Right atrium auricular region (tissue), 2 donors: ENCODE measurements around the gene GRAMD1A. TPM values are rescaled to one million over a fixed set of nuclear protein-coding genes. Genes with fewer than 3 reads are reported as not detected.
"Not testable (repeated sequence)": the region's sequence is repeated elsewhere in the genome, so short reads cannot be mapped to it uniquely, and the experiment has no call there.

Experiments used
- DNase-seq: peaks from one replicate; pipeline ENCODE4 v3.0.0-alpha.2; 2019; ENCODE audit warnings: low spot score
- H3K27ac ChIP-seq, 2 donors: fragments of 200-600 bp; sonication (generic); 1 replicate in 1 of 2; 2 replicates in 1 of 2; pipeline ENCODE4 v1.5.1; 2016 to 2019
- H3K27me3 ChIP-seq, 2 donors: fragments of 200-600 bp; sonication (generic); one replicate each; pipeline versions ENCODE4 v1.5.1 to v1.6.0; 2017 to 2019
- H3K36me3 ChIP-seq: fragments of 200-600 bp; sonication (generic); one replicate; pipeline ENCODE4 v1.5.1; 2016
- H3K4me1 ChIP-seq, 2 donors: fragments of 200-600 bp; sonication (generic); one replicate each; pipeline versions ENCODE4 v1.5.1 to v1.6.0; 2017 to 2019
- H3K4me3 ChIP-seq, 2 donors: fragments of 200-600 bp; sonication (generic); 1 replicate in 1 of 2; 2 replicates in 1 of 2; pipeline ENCODE4 v1.5.1; 2017 to 2019; ENCODE audit warnings: mild to moderate bottlenecking in 1 of 2, moderate library complexity in 1 of 2
- H3K9me3 ChIP-seq, 2 donors: fragments of 200-600 bp; sonication (generic); one replicate each; pipeline ENCODE4 v1.5.1; 2019
- total RNA-seq, 2 donors: library from RNA; depleted of rRNA; stranded (reverse); fragments of >200 nt; gene quantifications; one replicate each; pipeline ENCODE4 v1.1.0, GENCODE V29; 2016
- TF ChIP-seq, protein P1 (sequence below), 2 donors: fragments of 200-600 bp; sonication (generic); IDR thresholded peaks; one replicate each; pipeline ENCODE4 v1.5.1; 2019; ENCODE audit warnings: antibody characterized with exemption in 2 of 2

The GRAMD1A gene
- total RNA-seq, 2 donors from 2014 or later: 29.6 to 37.7 TPM

DNA sequence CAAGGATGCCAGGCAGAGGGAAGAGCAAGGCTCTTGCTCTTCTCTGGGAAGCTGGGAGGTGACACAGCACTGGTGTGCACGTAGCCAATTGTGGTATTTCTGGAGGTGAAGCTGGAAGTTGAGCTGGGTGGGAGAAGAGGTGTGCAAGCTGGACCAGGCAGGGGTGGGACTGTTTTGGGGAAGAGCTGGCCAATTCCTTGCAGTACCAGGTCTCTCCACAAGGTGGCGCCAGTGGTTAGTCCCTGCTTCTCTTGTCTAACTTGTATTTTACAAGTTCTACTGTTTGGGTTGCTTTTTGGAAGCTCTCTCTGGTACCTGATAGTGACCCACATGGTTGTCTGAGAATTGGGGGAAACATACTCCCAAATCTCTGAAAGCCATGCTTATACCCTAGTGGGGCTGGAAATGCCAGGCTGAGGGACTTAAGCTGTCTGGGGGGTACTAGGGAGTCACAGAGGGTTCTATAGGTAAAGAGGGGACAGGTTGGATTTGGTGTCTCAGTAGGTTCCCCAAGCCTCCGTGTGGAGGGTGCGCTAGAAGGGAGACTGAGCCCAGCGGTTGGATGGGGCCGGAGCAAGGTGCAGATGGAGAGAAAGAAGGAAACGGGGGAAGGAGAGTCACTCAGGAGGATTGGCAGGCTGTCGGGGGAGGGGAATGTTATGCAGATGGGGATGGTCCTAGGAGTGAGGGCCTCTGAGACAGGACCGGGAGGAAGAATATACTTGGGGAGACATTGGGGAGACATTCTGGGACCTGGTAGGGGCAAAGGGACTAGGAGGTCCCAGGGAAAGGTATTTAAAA is 44.4 kb downstream of the GRAMD1A start:
- TF ChIP-seq, protein P1, sequence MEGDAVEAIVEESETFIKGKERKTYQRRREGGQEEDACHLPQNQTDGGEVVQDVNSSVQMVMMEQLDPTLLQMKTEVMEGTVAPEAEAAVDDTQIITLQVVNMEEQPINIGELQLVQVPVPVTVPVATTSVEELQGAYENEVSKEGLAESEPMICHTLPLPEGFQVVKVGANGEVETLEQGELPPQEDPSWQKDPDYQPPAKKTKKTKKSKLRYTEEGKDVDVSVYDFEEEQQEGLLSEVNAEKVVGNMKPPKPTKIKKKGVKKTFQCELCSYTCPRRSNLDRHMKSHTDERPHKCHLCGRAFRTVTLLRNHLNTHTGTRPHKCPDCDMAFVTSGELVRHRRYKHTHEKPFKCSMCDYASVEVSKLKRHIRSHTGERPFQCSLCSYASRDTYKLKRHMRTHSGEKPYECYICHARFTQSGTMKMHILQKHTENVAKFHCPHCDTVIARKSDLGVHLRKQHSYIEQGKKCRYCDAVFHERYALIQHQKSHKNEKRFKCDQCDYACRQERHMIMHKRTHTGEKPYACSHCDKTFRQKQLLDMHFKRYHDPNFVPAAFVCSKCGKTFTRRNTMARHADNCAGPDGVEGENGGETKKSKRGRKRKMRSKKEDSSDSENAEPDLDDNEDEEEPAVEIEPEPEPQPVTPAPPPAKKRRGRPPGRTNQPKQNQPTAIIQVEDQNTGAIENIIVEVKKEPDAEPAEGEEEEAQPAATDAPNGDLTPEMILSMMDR (IDR thresholded peaks at IDR 0.05): peak; percentile 93 to 97
- Histone ChIP-seq H3K9me3 (no peaks in the 10 kb centered on the region), H3K27ac (no peak overlapping the region), H3K36me3 (no peaks in the 10 kb centered on the region), H3K4me3 (no peak overlapping the region), H3K4me1 (peaks cover 0 to 47% of the 10 kb centered on the region in 2 donors), H3K27me3 (no peaks in the 10 kb centered on the region)
- peak; percentile 81 for DNase-seq

DNA sequence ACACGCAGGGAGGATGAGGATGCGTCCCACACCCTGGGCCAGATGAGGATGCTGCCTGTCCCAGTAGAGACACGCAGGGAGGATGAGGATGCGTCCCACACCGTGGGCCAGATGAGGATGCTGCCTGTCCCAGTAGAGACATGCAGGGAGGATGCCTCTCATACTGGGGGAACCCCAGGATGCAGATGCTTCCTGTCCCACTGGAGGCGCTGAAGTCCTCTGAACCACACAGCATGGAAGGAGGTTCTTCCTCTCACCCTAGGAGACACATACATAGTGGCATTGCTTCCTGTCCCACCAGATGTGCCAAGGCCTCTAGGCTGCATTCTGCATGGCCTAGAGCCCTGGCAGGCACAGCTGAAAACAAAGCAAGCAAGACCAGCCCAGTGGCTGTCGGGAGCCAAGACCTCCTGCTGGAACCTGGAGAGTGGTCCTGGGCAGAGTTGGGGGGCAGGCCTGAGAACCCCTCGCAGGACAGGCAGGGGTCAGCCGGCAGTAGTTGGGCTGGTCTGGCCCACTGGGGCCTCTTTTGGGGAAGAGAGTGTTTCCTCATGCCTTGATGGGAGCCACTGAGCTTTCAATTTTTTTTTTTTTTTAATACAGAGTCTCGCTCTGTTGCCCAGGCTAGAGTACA is 45.7 kb downstream of the GRAMD1A start:
- Histone ChIP-seq H3K27ac (peak overlapping the region; percentile 2 to 31), H3K4me3 (no peak overlapping the region), H3K4me1 (peaks cover 0 to 35% of the 10 kb centered on the region in 2 donors), H3K9me3 (no peaks in the 10 kb centered on the region), H3K36me3 (no peaks in the 10 kb centered on the region), H3K27me3 (no peaks in the 10 kb centered on the region)
- no peak for DNase-seq
- TF ChIP-seq, protein P1 (IDR thresholded peaks at IDR 0.05): peak in 1 of 2 donors; percentile 40

DNA sequence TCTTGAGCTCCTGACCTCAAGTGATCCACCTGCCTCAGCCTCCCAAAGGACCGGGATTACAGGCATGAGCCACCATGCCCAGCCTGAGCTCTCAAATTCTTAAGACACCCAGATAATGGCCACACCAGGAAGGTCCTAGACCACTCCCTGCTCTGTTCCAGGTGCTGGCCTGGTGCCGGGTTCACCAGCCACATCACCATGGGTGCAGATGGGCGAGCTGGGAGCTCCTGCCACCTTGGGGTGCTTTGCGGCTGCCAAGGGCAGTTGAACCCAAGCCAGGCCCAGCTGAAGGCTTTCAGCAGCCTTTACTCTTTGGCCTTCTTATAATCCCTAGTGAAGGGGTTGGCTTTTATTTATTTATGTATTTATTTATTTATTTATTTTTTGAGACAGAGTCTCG is 46.3 kb downstream of the GRAMD1A start:
- Histone ChIP-seq H3K4me3 (no peak overlapping the region), H3K27me3 (no peaks in the 10 kb centered on the region), H3K4me1 (peaks cover 0 to 28% of the 10 kb centered on the region in 2 donors), H3K36me3 (no peaks in the 10 kb centered on the region), H3K27ac (peak overlapping the region in 1 of 2 donors; percentile 73), H3K9me3 (no peaks in the 10 kb centered on the region)
- DNase-seq: no peak
- TF ChIP-seq, protein P1 (IDR thresholded peaks at IDR 0.05): no peak

DNA sequence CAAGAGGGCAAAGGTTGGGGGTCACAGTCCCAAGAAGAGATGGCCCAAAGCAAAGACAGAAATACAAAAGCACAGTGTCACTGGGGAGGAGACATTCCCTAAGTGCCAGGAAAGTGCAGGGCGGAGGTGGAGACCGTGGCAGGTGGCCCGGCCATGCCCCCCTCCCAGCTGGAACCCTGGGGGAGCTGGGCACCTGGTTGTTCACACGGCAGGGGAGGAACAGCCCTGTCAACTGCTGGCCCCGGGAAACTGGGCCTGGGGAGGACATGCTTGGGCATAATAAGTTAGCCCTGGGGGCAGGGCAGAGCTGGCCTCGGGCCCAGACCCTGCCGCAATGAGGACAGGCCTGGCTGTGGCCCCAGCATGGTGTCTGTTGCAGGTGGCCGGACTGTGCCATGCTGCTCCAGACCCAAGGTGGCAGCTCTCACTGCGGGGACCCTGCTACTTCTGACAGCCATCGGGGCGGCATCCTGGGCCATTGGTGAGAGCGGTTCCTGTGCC is 48.8 kb downstream of the GRAMD1A start:
- H3K27ac ChIP-seq: peak overlapping the region; percentile 73 to 82

DNA sequence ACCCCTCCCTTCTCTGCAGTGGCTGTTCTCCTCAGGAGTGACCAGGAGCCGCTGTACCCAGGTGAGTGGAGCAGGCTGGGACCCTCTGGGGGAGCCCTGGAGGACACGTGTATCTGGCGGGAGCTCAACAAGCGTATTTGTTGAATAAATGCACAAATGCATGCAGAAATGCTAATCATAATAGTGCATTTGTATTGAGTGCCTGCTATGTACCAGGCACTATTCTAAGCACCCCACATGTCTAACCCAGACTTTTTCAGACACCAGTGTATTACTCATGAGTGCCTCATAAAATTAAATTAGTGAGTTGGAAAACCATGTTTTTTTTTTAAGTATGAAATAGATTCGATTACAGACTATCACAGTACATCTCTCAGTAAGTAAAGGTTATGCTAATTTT is 49.3 kb downstream of the GRAMD1A start:
- no peaks in the 10 kb centered on the region for H3K27me3 ChIP-seq
- no peak overlapping the region for H3K4me3 ChIP-seq
- H3K27ac ChIP-seq: peak overlapping the region; percentile 73 to 82

More for the DNA sequence above, 48.8 kb downstream of the GRAMD1A start:
- H3K4me1 ChIP-seq: peaks cover 0 to 26% of the 10 kb centered on the region in 2 donors
- no peaks in the 10 kb centered on the region for H3K9me3 ChIP-seq
- H3K4me3 ChIP-seq: no peak overlapping the region
- TF ChIP-seq, protein P1 (IDR thresholded peaks at IDR 0.05): no peak
- no peak for DNase-seq
- H3K27me3 ChIP-seq: no peaks in the 10 kb centered on the region
- H3K36me3 ChIP-seq: no peaks in the 10 kb centered on the region

DNA sequence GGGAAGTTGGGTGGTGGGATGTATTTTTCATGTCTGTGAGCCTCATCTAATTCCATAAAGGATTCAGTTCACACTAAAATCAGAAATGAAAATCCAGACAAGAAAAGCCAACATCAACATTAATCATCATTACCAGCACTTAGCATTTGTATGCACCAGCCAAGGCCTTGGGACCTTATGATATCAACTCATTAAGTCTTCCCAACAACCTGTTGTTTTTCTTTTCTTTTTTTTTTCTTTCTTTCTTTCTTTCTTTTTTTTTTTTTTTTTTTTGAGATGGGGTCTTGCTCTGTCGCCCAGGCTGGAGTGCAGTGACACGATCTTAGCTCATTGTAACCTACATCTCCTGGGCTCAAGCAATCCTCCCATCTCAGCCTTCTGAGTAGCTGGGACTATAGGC is 50.5 kb downstream of the GRAMD1A start:
- not testable (repeated sequence) for H3K9me3 ChIP-seq, H3K27me3 ChIP-seq, H3K36me3 ChIP-seq, DNase-seq, H3K4me3 ChIP-seq, H3K27ac ChIP-seq
- peaks cover 0 to 27% of the 10 kb centered on the region in 2 donors for H3K4me1 ChIP-seq

More for the DNA sequence above, 49.3 kb downstream of the GRAMD1A start:
- no peaks in the 10 kb centered on the region for H3K36me3 ChIP-seq
- no peak for DNase-seq
- TF ChIP-seq, protein P1 (IDR thresholded peaks at IDR 0.05): no peak
- no peaks in the 10 kb centered on the region for H3K9me3 ChIP-seq
- H3K4me1 ChIP-seq: peaks cover 0 to 27% of the 10 kb centered on the region in 2 donors

DNA sequence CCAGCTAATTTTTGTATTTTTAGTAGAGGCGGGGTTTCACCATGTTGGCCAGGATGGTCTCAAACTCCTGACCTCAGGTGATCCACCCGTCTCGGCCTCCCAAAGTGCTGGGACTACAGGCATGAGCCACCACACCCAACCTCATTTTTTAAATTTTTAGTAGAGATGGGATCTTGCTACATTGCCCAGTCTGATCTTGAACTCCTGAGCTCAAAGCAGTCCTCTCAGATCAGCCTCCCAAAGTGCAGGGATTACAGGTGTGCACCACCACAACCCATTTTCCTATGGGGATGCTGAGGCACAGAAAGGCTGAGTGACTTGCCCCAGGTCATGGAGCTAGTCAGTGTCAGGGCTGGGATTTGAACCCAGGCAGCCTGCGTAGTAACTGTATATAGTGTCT is 51.1 kb downstream of the GRAMD1A start:
- not testable (repeated sequence) for H3K27me3 ChIP-seq, H3K9me3 ChIP-seq, H3K36me3 ChIP-seq, DNase-seq, H3K27ac ChIP-seq, H3K4me3 ChIP-seq
- peaks cover 0 to 30% of the 10 kb centered on the region in 2 donors for H3K4me1 ChIP-seq
